Right atrium auricular region (tissue), 2 donors: ENCODE results near the gene PDE4D. TPM values are rescaled to one million over a fixed set of nuclear protein-coding genes. Genes with fewer than 3 reads are reported as not detected.

Source experiments
- DNase-seq: peaks from one replicate; pipeline ENCODE4 v3.0.0-alpha.2; 2019; ENCODE audit warnings: low spot score
- H3K27ac ChIP-seq, 2 donors: fragments of 200-600 bp; sonication (generic); 1 replicate in 1 of 2; 2 replicates in 1 of 2; pipeline ENCODE4 v1.5.1; 2016 to 2019
- H3K27me3 ChIP-seq, 2 donors: fragments of 200-600 bp; sonication (generic); one replicate each; pipeline versions ENCODE4 v1.5.1 to v1.6.0; 2017 to 2019
- H3K36me3 ChIP-seq: fragments of 200-600 bp; sonication (generic); one replicate; pipeline ENCODE4 v1.5.1; 2016
- H3K4me1 ChIP-seq, 2 donors: fragments of 200-600 bp; sonication (generic); one replicate each; pipeline versions ENCODE4 v1.5.1 to v1.6.0; 2017 to 2019
- H3K4me3 ChIP-seq, 2 donors: fragments of 200-600 bp; sonication (generic); 1 replicate in 1 of 2; 2 replicates in 1 of 2; pipeline ENCODE4 v1.5.1; 2017 to 2019; ENCODE audit warnings: mild to moderate bottlenecking in 1 of 2, moderate library complexity in 1 of 2
- H3K9me3 ChIP-seq, 2 donors: fragments of 200-600 bp; sonication (generic); one replicate each; pipeline ENCODE4 v1.5.1; 2019
- CTCF ChIP-seq, 2 donors: fragments of 200-600 bp; sonication (generic); IDR thresholded peaks; one replicate each; pipeline ENCODE4 v1.5.1; 2019; ENCODE audit warnings: antibody characterized with exemption in 2 of 2
- total RNA-seq, 2 donors: library from RNA; depleted of rRNA; stranded (reverse); fragments of >200 nt; gene quantifications; one replicate each; pipeline ENCODE4 v1.1.0, GENCODE V29; 2016

Gene PDE4D
- total RNA-seq, 2 donors from 2014 or later, result 43.3 to 44.0 TPM

GRCh38 chr5:59178482-59178881, 715.0 kb downstream of the PDE4D start:
- no peaks in the 10 kb centered on the region for H3K36me3 ChIP-seq
- no peak for TF ChIP-seq CTCF (IDR thresholded peaks at IDR 0.05)
- no peaks in the 10 kb centered on the region for H3K27me3 ChIP-seq
- no peak for DNase-seq
- H3K4me3 ChIP-seq, result no peak overlapping the region
- H3K27ac ChIP-seq, result no peak overlapping the region
- no peaks in the 10 kb centered on the region for H3K4me1 ChIP-seq
- no peaks in the 10 kb centered on the region for H3K9me3 ChIP-seq

GRCh38 chr5:59178071-59178470, 715.5 kb downstream of the PDE4D start:
- no peak overlapping the region for H3K27ac ChIP-seq
- no peak overlapping the region for H3K4me3 ChIP-seq
- no peaks in the 10 kb centered on the region for H3K9me3 ChIP-seq
- no peaks in the 10 kb centered on the region for H3K4me1 ChIP-seq
- H3K27me3 ChIP-seq, result no peaks in the 10 kb centered on the region
- no peaks in the 10 kb centered on the region for H3K36me3 ChIP-seq
- TF ChIP-seq CTCF (IDR thresholded peaks at IDR 0.05), result no peak
- no peak for DNase-seq

GRCh38 chr5:59177644-59178043, 715.9 kb downstream of the PDE4D start:
- TF ChIP-seq CTCF (IDR thresholded peaks at IDR 0.05), result no peak
- H3K9me3 ChIP-seq, result no peaks in the 10 kb centered on the region
- no peaks in the 10 kb centered on the region for H3K27me3 ChIP-seq
- H3K36me3 ChIP-seq, result no peaks in the 10 kb centered on the region
- no peaks in the 10 kb centered on the region for H3K4me1 ChIP-seq
- DNase-seq, result no peak
- H3K4me3 ChIP-seq, result no peak overlapping the region
- H3K27ac ChIP-seq, result no peak overlapping the region

- DNase-seq, result no peak
- H3K36me3 ChIP-seq, result no peaks in the 10 kb centered on the region
- H3K9me3 ChIP-seq, result no peaks in the 10 kb centered on the region
- peaks cover 0 to 3% of the 10 kb centered on the region in 2 donors for H3K4me1 ChIP-seq
- H3K27ac ChIP-seq, result no peak overlapping the region
- no peaks in the 10 kb centered on the region for H3K27me3 ChIP-seq
- H3K4me3 ChIP-seq, result no peak overlapping the region
- peak; percentile 70 to 84 for TF ChIP-seq CTCF (IDR thresholded peaks at IDR 0.05)
Measured at GRCh38 chr5:59174248-59174844, 719.2 kb downstream of the PDE4D start.

GRCh38 chr5:59173578-59173977, 719.9 kb downstream of the PDE4D start:
- Histone ChIP-seq H3K4me1 (peaks cover 0 to 3% of the 10 kb centered on the region in 2 donors), H3K4me3 (no peak overlapping the region), H3K36me3 (no peaks in the 10 kb centered on the region), H3K27me3 (no peaks in the 10 kb centered on the region), H3K9me3 (no peaks in the 10 kb centered on the region), H3K27ac (no peak overlapping the region)
- DNase-seq, result no peak
- no peak for TF ChIP-seq CTCF (IDR thresholded peaks at IDR 0.05)

GRCh38 chr5:59171131-59171530, 722.4 kb downstream of the PDE4D start:
- DNase-seq, result no peak
- Histone ChIP-seq H3K9me3 (no peaks in the 10 kb centered on the region), H3K4me3 (no peak overlapping the region), H3K27ac (no peak overlapping the region), H3K27me3 (no peaks in the 10 kb centered on the region), H3K4me1 (peaks cover 0 to 3% of the 10 kb centered on the region in 2 donors), H3K36me3 (no peaks in the 10 kb centered on the region)
- TF ChIP-seq CTCF (IDR thresholded peaks at IDR 0.05), result no peak
